ENCODE measurements around the gene XG. TPM values are rescaled to one million over a fixed set of nuclear protein-coding genes. Genes with fewer than 3 reads are reported as not detected.

The XG gene
- total and polyA plus RNA-seq, 2 of the 8 experiments (the other 6 are each of a cell fraction or from before 2014, with no cell fraction given) = 0.33 to 0.78 TPM

DNA sequence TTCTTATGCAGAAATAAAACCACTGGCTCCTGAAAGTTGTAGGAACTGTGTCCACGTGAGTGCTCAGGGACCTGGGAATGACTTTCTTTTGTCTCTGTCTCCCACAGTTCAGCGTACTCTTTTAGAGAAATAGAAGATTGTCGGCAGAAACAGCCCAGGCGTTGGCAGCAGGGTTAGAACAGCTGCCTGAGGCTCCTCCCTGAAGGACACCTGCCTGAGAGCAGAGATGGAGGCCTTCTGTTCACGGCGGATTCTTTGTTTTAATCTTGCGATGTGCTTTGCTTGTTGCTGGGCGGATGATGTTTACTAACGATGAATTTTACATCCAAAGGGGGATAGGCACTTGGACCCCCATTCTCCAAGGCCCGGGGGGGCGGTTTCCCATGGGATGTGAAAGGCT lies 11.2 kb upstream of the XG start (continued):
- TF ChIP-seq JUND (IDR thresholded peaks at IDR 0.05; ENCODE audit: low read length) (no peak), CTBP2 (IDR thresholded peaks at IDR 0.05; ENCODE audit: borderline replicate concordance, insufficient read depth, insufficient read length, low read length) (no peak), RAD21 (IDR thresholded peaks at IDR 0.05 in 1 of 2, conservative IDR thresholded peaks at IDR 0.05 in 1 of 2; ENCODE audit: low read depth in 2 of 2, low read length in 2 of 2) (no peak), TBP (IDR thresholded peaks at IDR 0.05; ENCODE audit: low read depth, low read length) (no peak)
